ENCODE measurements around the gene GARIN5A. TPM values are rescaled to one million over a fixed set of nuclear protein-coding genes. Genes with fewer than 3 reads are reported as not detected.

GARIN5A gene
- total RNA-seq, 3 donors from 2014 or later, result 1.7 to 3.0 (median 2.6) TPM

DNA sequence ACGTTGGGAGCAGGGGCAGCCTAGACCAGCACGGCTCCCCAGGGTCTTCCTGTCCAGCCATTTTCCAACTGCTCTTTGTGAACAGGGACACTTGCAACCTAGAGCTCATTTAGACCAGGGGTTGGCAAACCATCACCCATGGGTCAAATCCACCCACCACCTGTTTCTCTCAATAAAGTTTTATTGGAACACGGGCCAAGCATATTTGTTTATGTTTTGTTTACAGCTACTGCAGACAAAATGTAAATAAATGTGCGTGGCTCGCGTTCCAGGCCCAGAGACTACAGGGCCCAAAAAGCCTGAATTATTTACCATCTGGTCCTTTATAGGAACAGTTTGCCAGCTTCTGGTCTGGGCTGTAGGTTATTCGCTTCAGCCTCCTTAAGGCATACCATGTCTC is 13.7 kb downstream of the GARIN5A start:
- no peak overlapping the region for H3K4me3 ChIP-seq
- no peaks in the 10 kb centered on the region for H3K9me3 ChIP-seq
- TF ChIP-seq, protein P1, sequence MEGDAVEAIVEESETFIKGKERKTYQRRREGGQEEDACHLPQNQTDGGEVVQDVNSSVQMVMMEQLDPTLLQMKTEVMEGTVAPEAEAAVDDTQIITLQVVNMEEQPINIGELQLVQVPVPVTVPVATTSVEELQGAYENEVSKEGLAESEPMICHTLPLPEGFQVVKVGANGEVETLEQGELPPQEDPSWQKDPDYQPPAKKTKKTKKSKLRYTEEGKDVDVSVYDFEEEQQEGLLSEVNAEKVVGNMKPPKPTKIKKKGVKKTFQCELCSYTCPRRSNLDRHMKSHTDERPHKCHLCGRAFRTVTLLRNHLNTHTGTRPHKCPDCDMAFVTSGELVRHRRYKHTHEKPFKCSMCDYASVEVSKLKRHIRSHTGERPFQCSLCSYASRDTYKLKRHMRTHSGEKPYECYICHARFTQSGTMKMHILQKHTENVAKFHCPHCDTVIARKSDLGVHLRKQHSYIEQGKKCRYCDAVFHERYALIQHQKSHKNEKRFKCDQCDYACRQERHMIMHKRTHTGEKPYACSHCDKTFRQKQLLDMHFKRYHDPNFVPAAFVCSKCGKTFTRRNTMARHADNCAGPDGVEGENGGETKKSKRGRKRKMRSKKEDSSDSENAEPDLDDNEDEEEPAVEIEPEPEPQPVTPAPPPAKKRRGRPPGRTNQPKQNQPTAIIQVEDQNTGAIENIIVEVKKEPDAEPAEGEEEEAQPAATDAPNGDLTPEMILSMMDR (IDR thresholded peaks at IDR 0.05), result no peak
- ATAC-seq, result no peak
- no peak for DNase-seq
- intact Hi-C loops (cut with DNase I, micrococcal nuclease), result loop anchor here (5.0 to 10.0 kb wide), 2 partner anchors 96 to 98 kb away; partner anchors contain the start of gene NAPSA (in 2 of the 2)
- no peaks in the 10 kb centered on the region for H3K4me1 ChIP-seq (ENCODE audit: low read depth)
- no peaks in the 10 kb centered on the region for H3K36me3 ChIP-seq (ENCODE audit: low read depth)

DNA sequence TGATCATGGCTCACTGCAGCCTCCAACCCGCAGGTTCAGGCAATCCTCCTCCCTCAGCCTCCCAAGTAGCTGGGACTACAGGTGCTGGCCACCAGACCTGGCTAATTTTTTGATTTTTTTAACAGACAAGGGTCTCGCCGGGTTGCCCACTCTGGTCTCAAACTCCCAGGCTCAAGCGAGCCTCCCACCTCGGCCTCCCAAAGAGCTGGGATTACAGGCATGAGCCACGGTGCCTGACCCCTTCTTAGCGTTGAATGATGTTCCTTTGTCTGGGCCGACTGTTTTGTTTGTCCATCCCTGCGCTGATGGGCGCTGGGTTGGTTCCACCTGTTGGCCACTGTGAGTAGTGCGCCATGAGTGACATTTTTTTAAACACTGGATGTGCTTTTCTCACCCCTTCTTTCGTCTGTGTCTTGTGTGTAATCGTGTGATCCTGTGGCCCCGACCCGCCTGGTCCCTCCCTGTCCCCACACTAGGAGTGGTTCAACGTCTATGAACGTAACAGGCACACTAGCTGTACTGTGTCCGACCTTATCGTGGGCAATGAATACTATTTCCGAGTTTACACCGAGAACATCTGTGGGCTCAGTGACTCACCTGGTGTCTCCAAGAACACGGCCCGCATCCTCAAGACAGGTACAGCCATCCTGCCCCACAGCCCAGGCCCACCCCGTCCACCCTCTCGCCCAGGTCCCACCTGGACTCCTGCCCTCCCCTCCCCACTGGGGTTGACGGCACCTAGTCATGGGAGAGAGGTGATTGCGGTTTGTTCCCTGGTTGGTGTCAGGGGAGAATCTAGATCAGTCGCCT is 15.4 kb downstream of the GARIN5A start:
- TF ChIP-seq, protein P1 (IDR thresholded peaks at IDR 0.05), result peak; percentile 75
- no peak overlapping the region for H3K4me3 ChIP-seq
- DNase-seq, result peak in 2 of 3 donors; percentile 70 to 76
- intact Hi-C loops (cut with DNase I, micrococcal nuclease), result loop anchor here (5.0 to 10.0 kb wide), 2 partner anchors 94 to 96 kb away; partner anchors contain the start of gene NAPSA (in 2 of the 2)
- ATAC-seq, result peak; percentile 85
- H3K9me3 ChIP-seq, result no peaks in the 10 kb centered on the region
- no peaks in the 10 kb centered on the region for H3K36me3 ChIP-seq (ENCODE audit: low read depth)
- no peaks in the 10 kb centered on the region for H3K4me1 ChIP-seq (ENCODE audit: low read depth)

DNA sequence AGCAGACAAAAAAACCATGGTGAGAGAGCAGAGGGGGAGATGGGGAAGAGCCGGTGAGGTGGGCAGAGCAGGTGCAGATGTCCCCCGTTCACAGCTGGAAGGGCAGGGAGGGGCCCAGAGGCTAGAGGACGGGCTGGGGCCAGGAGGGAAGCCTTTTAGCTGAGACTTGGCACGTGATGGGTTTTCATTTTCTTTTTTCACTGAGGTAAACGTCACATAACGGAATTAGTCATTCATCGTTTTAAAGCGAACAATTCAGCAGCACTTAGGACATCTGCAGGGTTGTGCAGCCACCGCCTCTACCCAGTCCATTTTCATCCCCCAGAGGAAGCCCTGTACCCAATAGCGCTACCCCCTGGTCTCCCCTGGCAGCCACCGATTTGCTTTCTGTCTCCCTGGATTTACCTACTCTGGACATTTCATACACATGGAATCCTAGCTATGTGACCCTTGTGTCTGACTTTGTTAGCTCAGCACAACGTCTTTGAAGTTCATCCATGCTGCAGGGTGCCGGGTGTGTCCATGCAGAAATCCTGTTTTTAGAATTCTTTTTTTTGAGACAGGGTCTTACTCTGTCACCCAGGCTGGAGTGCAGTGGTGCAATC is 16.4 kb downstream of the GARIN5A start:
- ATAC-seq (peak; percentile 16), DNase-seq (no peak)
- intact Hi-C loops (cut with DNase I, micrococcal nuclease), result loop anchor here (5.0 to 10.0 kb wide), 2 partner anchors 93 to 95 kb away; partner anchors contain the start of gene NAPSA (in 2 of the 2)
- TF ChIP-seq, protein P1 (IDR thresholded peaks at IDR 0.05), result no peak
- H3K36me3 ChIP-seq (ENCODE audit: low read depth), result no peaks in the 10 kb centered on the region
- H3K4me3 ChIP-seq, result no peak overlapping the region
- H3K9me3 ChIP-seq, result no peaks in the 10 kb centered on the region
- H3K4me1 ChIP-seq (ENCODE audit: low read depth), result no peaks in the 10 kb centered on the region

DNA sequence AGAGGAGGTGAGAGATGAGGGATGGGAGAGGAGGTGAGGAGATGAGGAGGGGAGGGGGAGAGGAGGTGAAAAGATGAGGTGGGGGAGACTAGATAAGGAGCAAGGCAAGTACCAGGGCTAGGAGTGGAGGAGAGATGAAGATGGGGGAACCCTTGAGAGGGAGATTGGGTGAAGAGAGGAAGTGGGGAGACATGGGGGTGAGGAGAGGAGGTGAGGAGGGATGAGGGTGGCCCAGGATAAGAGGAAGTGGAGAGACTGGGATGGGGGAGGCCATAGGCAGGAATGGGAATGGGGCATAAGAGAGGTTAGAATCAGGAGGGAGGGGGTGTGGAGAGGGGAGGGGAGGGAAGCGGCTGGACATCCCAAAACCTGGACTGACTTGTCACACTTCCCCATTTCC is 17.0 kb downstream of the GARIN5A start:
- no peak for DNase-seq
- H3K4me3 ChIP-seq, result no peak overlapping the region
- intact Hi-C loops (cut with DNase I, micrococcal nuclease), result loop anchor here (5.0 to 10.0 kb wide), 2 partner anchors 92 to 95 kb away; partner anchors contain the start of gene NAPSA (in 2 of the 2)
- H3K4me1 ChIP-seq (ENCODE audit: low read depth), result no peaks in the 10 kb centered on the region
- no peaks in the 10 kb centered on the region for H3K9me3 ChIP-seq
- ATAC-seq, result no peak
- no peaks in the 10 kb centered on the region for H3K36me3 ChIP-seq (ENCODE audit: low read depth)
- TF ChIP-seq, protein P1 (IDR thresholded peaks at IDR 0.05), result no peak

GRCh38 chr19:50459067-50459456 is 17.6 kb downstream of the GARIN5A start:
- no peak overlapping the region for H3K4me3 ChIP-seq
- H3K9me3 ChIP-seq, result no peaks in the 10 kb centered on the region
- TF ChIP-seq, protein P1 (IDR thresholded peaks at IDR 0.05), result no peak
- intact Hi-C loops (cut with DNase I, micrococcal nuclease), result no loop called here
- DNase-seq (no peak), ATAC-seq (no peak)
- no peaks in the 10 kb centered on the region for H3K4me1 ChIP-seq (ENCODE audit: low read depth)
- H3K36me3 ChIP-seq (ENCODE audit: low read depth), result no peaks in the 10 kb centered on the region

Data from mucosa of descending colon (tissue), 3 donors.